Glomerular visceral epithelial cell (primary cell): ENCODE measurements around the gene TMEM88.
A peak's percentile ranks its signal among the peaks of the same experiment; 100 is the strongest.

Experiments used
- DNase-seq: peaks from one replicate; pipeline ENCODE4 v3.0.0-alpha.2; 2016; ENCODE audit errors: extremely low spot score

Gene TMEM88

DNA sequence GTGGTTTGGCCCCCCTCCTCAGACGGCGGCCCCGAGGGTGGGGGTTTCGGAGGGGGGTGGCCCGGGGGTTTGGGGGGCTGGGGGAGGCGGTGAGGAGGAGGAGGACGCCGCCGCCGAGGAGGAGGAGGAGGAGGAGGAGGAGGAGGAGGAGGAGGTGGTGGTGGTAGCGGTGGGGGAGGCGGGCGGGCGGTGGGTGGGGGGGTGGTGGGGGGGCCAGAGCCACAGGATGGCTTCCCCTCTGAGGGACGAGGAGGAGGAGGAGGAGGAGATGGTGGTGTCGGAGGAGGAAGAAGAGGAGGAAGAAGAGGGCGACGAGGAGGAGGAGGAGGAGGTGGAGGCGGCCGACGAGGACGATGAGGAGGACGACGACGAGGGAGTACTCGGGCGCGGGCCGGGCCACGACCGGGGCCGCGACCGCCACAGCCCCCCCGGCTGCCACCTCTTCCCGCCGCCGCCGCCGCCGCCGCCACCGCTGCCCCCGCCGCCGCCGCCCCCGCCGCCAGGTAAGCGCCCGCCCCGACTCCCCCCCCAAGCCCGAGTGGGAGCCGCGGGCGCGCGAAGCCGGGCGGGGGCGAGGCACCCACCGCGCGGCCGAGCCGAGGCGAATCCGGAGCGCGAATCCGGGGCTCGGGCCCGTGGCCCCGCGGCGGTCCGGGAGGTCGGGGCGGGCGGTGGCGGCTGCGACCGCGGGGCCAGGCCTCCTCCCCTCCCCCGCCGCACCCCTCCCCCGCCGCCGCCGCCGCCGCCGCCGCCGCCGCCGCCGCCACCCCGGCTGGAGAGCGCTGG, 29.9 kb downstream of the TMEM88 start:
- DNase-seq, result peak; percentile 55

DNA sequence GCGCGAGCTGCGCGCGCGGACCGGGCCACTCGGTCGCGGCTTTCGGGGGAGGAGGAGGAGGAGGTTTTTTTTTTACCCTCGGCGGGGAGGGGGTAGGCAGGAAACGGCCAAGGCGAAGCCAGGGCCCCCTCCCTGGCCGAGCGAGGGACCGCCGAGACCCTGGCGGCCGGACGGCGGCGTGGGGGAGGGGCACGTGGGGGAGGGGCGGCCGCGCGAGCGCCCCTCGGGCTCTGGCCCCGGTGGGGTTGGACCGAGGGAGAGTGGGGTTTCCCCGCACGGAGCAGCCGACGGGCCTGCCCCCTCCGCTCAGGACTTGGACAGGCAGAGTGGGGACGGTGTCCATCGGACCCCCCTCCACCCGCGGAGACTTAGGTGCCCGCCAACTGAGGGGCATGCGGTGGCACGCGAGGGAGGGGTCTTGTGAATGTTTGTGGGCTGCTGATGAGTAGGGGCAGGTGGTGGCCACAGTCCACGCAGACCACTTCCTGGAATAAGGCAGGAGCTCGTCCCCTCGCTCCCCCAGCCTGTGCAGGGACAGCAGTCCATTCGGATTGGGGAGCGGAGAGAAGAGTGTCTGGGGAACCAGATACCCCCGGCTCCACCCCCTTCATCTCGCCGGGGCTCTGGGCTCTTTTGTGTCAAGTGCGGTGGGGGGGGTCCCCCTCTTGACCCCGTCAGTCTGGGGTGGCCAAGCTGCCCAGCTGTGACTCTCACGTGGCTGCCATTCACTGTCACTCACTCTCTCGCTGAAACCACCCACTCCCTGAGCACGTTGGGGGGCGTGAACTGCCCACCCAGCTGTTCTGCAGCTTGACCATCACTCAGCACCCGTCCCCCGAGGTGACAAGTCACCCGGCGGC, 30.7 kb downstream of the TMEM88 start:
- DNase-seq, result peak; percentile 69

DNA sequence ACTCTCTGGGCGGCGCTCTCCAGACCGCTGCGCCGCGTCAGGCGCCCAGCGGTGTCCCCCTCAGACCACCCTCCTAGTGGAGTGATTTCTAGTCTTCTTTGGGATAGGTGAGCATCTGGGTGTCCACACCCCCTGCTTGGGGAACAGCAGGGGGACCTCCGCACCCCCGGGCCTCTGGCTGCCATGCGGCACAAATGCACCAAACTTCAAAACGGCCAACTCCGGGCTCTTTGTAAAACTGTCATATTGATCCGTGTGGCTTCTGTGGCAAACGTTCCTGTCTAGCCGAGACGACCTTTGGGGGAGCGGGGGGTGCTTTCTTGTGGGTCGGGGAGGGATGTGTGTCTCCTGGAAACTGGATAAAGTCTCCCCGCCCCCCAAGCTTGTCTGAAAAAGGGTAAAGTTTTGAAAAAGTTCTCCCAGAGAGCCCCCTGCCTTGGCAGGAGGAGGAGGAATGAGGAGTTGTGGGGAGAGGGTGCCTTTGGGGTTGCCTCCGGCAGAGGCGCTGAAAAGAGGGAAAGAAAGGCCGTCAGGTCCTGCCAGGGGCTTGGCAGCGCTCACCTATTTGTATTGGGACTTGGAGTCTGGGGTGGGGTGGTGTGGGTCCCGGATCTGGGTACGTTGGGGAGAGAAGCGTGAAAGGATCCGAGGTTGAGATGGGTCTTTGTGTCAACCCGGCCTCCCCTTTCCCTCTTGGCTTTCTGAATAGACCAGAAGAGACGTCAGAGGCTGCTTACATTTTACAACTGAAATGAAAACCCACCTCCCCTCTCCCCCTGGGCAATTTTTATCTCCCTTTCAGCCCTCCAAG, 31.6 kb downstream of the TMEM88 start:
- DNase-seq, result peak; percentile 26

DNA sequence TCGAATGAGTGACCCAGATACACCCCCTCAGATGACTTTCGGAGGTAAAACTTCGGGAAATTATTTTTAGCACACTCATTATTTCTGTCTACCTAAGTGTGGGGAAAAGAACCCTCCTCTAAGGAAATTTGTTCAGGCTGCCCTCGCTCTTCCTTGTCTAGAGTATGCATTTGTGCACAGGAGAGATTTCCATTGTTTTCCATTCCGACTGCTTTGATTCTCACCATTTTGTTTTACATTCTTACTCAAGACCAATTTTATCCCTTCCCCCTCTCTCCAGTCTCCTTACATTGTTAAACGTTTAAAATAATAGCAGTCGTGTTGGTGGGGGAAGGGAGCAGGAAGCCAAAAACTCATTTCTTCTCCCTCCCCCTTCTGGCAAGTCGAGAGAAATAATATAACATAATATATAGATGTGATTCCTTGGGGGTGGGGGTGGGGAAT, 32.2 kb downstream of the TMEM88 start:
- DNase-seq, result peak; percentile 24

DNA sequence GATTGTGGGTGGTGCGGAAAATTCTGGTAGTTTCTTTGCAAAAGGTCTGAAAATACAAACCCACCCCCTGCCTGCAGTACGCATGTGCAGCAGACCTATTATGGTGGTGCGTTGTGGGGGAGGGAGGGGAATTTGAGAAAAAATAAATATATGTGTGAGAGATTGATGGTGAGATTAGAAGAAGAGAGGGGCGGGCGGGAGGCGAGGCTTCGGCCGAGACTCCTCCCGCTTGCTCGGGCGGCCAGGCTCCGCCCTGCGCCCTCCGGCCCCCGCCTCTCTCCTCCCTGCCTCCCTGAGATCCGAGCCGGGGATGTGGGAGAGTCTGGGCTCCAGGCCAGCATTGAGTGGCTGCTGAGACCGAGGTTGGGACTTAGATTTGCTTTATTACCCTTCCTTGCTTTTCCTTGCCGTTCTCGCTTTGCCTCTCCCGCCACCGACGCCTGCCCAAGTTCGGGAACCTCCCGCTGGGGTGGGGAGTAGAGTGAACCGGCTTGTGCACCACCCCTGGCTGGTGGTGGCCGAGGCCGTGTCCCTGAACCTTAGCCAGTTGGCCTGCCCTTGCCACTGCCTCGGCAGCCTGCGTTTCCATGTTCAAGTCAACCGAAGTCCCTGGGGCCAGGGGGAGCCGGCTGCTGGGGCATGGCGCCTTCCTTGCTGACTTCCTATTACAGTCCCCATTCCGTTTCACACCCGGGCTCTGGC, 32.8 kb downstream of the TMEM88 start:
- DNase-seq, result peak; percentile 96

DNA sequence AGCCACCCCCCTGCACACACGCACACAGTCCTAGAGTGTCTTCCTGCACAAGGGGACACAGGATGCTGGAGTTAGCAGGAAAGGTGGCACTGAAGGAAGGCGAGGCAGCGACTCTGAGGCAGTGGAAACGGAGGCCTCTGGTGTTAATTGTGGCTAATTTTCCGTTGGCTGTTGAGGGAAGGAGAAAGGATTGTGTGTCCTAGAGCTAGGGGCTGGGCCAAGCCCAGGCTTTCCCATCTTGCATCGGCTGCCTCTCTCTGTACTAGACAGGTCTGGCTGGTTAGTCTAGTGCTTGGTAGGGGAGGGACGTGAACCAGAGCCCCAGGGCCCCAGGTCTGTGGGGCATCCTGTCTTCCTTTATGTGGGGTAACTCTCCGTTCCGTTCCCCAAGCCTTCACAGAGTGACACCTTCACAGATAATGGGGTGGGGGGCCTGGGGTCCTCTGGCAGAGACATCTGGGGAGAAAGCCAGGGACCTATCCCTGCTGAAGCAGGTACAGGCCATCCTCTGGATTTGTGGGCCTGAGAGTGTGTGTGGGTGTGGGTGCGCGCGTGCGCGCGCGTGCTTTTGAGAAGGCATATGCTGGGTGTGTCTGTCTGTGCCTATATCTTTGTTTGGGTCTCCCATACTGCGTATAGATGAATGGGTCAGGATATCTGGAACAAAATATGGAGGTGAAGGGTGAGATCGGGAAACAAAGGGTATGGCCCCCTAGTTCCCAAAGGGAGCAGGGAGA, 33.5 kb downstream of the TMEM88 start, which contains the start of gene CHD3:
CHD3 (plus strand) TSS at position 606 of the 737 bp plus-strand sequence. CDS start 212 bp downstream, outside the sequence.
- DNase-seq, result no peak

DNA sequence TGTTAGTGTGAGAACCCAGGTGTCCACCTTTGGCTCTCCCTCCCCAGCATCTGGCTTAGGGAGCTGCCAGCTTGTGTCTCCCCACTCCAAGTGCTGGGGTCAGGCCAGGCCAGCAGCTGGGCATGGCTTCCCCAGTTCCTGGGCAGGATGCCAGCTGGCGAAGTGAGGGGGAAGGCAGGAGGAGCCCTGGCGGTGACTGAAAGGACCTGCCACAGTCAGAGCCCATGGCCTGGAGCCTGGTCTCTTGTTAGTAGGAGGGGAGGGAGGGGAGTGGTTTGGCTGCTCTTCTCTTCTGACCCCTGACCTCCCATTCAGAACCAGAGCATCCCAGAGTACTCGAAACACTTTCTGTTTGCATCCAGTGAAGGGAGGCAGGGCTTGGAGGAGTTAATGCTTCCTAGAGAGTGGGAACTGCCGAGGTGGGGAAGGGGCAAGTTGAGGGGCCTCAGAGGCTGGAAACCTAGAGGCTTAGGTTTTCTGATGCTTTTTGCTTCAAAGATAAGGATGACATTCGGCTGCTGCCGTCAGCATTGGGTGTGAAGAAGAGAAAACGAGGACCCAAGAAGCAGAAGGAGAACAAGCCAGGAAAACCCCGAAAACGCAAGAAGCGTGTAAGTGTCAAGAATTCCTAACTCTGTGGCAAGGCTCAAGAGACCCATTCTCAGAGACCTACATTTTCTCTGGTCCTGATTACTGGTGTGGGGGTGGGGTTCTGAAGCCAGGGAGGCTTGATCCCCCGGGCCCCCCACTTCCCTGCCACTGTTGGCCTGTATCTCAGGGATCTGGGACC, 34.5 kb downstream of the TMEM88 start:
- peak; percentile 96 for DNase-seq

DNA sequence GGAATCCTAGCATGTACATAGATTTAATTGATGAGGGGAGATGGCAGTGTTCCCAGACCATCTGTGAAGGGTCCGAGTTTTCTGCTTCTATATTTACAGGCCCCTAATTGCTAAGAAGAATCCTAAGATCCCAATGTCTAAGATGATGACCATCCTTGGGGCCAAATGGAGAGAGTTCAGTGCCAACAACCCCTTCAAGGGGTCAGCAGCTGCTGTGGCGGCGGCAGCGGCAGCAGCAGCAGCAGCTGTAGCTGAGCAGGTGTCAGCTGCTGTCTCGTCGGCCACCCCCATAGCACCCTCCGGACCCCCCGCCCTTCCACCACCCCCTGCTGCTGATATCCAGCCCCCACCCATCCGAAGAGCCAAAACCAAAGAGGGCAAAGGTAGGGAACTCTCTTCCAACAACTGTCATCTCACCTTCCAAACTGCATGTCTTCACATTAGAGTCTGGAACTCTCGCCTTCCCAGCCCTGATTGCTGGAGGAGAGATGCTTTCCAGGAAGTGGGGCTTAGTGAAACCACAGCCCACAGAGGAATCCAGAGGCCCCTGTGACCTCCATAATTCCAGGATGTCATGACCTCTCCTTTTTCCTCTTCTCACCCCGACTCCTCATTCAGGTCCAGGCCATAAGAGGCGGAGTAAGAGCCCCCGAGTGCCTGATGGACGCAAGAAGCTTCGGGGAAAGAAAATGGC, 38.5 kb downstream of the TMEM88 start:
- DNase-seq, result no peak

DNA sequence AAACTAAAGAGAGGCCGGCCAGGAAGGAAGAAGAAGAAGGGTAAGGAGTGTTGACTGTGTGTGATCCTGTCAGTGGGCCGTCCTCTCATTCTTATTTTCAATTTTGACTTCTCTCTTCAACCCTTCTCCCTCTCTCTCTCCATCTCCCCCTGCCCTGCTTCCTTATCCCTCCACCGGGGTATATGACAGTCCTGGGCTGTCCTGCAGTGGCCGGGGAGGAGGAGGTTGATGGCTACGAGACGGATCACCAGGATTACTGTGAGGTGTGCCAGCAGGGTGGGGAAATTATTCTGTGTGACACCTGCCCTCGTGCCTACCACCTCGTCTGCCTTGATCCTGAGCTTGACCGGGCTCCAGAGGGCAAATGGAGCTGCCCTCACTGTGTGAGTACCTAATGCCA, 39.4 kb downstream of the TMEM88 start:
- no peak for DNase-seq

DNA sequence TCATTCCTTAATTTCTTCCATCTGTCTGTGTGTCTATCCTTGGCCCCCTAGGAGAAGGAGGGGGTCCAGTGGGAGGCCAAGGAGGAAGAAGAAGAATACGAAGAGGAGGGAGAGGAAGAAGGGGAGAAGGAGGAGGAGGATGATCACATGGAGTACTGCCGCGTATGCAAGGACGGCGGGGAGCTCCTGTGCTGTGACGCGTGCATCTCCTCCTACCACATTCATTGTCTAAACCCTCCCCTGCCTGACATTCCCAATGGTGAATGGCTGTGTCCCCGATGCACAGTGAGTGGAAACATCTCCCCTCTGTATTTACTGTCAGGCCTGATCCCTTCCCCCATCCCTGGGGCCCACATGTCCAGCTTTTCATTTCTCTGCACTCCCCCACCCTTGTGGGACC, 40.0 kb downstream of the TMEM88 start:
- DNase-seq, result no peak

DNA sequence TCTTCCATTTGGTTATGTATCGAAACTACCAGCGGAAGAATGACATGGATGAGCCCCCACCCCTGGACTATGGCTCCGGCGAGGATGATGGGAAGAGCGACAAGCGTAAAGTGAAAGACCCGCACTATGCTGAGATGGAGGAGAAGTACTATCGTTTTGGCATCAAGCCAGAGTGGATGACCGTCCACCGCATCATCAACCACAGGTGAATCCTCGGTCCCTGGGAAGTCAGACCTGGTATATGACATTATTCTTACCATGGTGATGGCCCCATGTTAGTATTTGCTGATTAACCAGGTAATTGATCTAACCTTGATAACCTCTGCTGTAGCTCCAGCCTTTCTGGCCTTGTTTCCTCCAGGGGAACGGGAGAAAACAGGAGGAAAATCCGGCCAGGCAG, 42.2 kb downstream of the TMEM88 start:
- DNase-seq, result no peak

DNA sequence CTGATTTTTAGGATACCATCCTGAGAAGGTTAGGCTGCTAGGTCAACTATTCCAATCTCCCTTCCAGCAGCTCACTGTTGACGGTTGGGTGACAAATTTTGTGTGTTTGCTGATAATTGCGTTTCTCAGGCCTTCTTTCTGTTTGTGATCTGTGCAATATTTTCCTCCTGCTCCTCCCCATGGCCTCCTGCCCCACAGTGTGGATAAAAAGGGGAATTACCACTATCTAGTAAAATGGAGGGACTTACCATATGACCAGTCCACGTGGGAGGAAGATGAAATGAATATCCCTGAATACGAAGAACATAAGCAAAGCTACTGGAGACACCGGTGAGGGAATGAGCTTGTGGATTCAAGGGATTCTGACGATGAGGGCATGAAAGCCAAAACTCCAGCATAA, 42.9 kb downstream of the TMEM88 start:
- peak; percentile 35 for DNase-seq

DNA sequence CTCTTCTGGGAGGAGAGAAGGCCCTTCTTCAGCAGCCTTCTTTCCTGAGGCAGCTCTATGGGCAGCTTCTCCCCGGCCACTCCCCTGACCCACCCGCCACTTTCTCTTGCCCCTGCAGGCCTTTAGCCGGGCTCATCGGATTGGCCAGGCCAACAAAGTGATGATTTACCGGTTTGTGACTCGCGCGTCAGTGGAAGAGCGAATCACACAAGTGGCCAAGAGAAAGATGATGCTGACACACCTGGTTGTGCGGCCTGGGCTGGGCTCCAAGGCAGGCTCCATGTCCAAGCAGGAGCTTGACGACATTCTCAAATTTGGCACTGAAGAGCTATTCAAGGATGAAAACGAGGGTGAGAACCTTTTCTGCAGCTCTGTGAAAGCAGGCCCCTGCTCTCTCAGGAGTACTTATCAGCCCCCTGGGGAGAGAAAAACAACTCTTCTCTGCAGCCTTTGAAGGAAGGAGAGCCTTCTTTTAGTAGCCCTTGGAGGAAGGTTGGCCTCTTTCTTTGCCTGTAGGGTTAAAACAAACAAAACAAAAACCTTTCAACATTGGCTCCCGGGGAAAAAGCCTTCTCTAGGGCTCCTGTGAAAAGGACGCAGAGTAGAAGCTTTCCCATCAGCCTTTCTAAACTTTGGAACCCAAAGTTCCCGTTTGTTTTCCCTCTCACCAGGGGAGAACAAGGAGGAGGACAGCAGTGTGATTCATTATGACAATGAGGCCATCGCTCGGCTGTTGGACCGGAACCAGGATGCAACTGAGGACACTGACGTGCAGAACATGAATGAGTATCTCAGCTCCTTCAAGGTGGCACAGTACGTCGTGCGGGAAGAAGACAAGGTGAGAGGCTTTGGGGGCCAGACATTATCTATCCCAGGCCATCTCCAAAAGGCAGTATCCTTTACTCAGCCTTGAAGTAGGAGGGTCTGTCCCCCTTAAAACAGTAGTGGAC, 48.6 kb downstream of the TMEM88 start:
- DNase-seq, result no peak
